Measurements from ENCODE around the gene CDKN2A.

CDKN2A gene
- 1.1 reads per million for total RNA-seq

DNA sequence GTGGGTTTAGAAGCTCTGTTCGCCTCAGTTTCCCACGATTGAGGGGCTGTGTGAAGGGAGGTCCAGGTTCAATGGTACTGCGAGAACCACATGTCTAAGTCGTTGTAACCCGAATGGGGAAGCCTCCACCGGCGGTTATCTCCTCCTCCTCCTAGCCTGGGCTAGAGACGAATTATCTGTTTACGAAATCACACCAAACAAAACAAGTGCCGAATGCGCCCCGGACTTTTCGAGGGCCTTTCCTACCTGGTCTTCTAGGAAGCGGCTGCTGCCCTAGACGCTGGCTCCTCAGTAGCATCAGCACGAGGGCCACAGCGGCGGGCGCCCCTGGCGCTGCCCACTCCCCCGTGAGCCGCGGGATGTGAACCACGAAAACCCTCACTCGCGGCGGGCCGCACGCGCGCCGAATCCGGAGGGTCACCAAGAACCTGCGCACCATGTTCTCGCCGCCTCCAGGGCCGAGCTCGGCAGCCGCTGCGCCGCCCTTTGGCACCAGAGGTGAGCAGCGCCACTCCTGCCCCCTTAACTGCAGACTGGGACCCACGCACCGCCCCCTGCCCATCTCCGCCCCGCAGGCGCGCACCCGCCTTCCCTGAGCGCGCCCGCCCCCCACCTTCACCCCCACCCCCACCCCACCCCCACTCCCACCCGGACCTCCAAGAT lies at the start of gene CDKN2A:
TSS of gene CDKN2A (minus strand) at position 500 of the 663 bp plus-strand sequence.
- peak; percentile 24 for DNase-seq

DNA sequence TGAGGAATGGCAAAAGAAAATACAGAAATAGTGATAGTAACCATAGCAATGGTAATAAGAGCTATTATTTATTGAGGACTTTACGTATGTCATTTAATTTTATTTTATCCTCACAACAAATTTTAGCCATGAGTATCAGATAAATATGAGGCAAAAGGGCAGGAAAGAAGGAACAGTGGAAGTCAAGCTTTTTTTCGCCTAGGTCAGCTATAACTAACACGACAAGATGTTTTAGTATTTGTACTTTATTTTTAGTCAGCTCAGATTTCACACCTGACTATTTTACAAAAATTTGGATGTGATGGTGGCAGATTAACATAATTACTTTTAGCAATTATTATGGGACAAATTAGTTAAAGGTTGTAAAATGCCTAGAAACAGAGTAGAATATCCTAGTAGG lies 49.7 kb upstream of the CDKN2A start:
- no peak for DNase-seq

GRCh38 chr9:22041775-22042174 lies 47.6 kb upstream of the CDKN2A start:
- DNase-seq = no peak

DNA sequence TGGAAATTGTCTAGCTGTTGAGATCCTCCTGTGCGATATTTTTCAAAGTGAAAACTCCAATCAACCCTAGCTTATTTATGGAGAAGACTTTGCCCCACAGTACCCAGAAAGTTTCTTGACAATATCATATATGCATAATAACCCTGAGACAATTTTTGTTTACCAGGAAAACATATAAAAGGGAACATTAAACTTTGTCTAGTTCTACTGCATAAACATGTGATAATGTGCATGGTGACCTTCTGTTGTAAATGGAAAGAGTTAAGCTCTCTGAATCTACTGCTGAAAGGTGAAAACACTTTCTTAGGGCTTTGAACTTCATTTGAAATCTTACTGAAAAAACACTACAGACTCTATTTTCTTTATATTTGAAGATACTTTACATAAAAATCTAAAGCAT lies 47.2 kb upstream of the CDKN2A start:
- DNase-seq = no peak

DNA sequence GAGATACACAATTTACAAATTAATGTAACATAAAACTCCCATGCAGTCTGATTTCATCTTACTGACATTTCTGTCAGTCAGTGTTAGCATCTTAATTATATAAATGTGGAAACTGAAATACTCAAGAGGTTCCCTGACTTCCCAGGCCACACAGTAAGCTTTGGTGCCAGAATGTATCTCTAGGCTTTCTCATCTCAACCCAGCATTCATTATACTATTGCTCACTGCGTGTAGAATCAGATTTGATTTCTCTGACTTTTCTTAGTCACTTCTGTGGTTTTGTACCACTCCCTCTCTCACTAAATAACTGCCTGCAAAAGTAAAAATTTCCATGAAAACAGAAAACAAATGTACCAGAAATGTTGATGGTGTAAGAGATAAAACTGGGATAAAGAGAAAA lies 46.6 kb upstream of the CDKN2A start:
- DNase-seq = no peak

- DNase-seq = no peak
Measured at GRCh38 chr9:22039258-22039657, 45.1 kb upstream of the CDKN2A start.

DNA sequence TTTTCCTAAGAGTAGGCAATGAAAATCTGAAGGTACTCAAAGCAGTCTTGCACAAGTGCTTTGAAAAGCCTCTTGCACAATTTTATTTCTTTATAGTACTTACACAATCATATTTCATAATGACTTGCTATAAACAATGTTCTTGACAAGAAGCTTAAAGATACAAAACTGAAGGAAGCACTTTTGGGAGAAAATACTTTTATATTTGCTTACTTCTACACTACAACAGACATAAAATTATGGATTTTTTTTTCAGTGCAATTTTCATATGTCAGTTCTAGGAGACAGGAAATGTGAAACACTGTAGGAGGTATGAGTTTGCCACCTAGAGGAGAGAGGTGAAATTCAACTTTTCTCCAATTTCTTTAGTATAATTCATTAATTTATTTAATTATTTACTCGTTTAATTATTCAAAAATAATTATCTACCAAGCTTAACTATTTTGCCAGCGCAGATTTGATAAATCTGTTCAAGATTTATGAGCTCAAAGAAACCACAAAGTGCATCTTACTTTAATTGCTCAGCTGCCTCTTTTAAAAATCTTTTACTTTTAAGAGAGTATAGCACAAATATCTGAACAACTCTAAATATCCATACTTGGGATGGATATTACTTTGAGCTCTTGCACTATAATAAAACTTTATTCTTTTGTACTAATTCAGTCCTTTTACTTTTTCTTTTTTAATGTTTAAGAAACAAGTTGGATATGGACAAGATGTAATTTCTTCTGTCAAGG lies 43.9 kb upstream of the CDKN2A start:
- no peak for DNase-seq

DNA sequence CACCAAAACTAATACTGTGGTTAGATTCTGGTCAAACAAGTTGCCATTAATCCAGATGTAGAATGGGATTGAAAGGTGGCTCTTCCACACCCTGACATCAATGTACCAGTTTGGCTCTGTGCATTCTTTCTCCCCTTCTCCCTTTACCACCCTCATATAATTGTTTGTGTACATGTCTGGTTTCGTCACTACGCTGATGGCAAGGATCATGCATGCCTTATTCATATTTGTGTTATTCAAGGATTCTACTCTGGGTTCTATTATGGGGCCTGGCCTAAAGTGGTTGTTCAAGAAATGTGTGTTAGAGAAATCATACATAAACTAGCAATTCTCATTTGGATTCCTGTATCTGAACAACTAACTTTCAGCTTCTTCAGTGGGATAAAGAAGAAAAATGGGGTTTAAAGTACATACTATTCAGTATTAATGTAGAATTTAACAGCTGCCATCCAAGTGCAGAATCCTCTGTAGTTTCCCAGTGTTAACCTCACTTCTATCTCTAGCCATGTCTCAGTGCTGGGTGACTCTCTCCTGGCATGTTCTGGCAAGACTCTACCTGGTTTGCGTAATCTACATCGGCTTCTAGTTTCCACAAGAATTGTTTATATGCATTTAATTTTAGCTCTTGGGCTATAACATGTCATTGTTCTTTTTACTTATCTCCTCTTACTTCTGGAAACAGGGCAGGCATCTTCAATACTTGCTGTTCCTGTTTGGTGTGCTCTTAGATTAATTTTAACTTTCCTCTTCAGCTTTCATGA lies 42.9 kb upstream of the CDKN2A start:
- no peak for DNase-seq

- DNase-seq = no peak
Measured at GRCh38 chr9:22035591-22036011, 41.4 kb upstream of the CDKN2A start.

DNA sequence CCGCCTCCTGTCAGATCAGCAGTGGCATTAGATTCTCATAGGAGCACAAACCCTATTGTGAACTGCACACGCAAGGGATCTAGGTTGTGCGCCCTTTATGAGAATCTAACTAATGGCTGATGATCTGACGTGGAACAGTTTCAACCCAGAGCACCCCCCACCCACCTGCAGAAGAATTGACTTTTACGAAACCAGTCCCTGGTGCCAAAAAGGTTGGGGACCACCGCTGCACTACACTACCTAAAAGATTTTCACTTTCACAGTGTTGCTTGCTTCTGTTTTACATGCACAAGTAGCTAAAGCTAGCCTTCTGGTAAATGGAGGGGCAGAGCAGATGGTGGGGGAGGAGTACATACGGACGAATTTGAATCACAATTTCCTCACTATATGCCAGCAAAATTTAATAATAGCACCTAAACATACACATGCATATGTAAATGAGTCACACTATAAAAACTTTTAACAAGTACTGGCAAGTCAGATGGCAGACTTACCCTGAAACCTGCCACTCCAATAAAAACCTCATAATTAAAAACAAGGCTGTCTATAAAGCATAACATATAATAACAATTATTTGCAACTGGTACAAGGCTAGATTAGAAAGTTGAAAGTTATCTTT lies 38.9 kb upstream of the CDKN2A start:
- no peak for DNase-seq

DNA sequence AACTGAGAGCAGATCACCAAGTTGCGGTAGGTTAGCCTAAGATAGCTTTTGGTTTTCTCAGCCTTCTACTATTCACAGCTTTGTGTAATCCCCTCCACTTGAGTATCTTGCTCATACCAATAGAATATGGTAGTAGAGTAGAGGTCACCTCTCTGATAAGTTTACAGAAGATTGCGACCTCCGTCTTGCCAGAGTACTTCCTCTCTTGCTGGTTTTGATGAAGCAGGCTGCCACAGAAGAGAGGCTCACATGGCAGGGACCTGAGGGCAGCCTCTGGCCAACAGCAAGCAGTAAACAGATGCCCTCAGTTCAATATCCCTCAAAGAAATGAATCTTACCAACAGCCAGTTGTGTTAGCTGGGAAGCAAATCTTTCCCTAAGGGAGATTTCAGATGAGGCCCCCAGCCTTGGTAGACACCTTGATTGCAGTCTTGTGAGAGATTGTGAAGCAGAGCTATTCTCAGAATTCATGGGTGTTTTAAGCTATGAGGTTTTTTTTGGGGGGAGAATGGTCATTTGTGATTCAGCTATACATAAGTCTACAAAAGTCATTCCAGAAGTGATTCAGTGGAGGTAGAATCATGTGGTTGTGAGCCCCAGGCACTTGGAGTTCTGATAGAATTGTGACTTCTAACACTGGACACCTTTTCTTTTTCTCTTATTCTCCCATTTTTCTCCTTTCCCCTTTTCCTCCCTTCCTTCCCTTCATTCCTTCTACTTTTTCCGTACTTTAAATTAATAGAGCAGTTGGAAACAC lies 37.6 kb upstream of the CDKN2A start:
- no peak for DNase-seq

DNA sequence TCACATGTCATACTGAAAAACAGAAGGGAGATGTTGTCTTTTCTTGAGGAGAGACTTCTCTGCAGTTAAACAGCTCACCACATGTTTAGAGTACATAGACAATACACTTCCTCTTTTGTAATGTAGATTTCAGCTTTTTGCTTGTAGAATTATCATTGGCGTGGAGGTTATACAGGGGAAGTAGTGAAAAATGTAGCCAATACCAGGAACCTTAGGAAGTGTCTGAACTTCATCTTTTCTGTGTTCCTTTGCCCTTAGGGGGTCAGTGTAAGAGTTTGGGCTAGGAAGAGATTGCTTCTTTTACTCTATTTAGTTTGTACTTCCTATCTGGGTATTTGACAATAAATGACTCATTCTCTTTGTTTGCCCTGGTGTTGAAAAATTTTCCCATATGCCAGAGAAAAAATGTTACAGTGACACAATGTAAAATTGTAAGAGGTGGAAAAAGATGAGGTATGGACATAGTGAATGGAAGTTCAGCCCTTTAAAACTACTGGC lies 36.0 kb upstream of the CDKN2A start:
- DNase-seq = no peak

DNA sequence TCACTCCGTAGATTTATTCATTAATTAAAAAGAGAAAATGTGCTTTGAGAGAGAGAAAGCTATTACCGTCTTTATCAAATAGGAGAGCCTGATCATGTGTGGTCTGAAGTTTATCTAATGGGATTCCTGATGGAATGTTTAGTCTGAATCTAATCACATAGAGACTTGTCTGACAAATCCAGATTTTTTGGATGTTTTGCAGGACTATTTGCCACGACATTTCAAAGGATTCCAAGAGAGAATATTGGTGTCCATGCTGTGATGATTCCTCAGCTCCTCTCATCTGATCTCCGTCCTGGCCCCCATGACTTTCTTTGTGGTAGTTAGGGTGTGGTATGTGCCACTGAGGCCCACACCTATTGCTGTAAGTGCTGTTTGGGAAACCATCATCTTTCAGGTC lies 35.0 kb upstream of the CDKN2A start:
- DNase-seq = no peak

DNA sequence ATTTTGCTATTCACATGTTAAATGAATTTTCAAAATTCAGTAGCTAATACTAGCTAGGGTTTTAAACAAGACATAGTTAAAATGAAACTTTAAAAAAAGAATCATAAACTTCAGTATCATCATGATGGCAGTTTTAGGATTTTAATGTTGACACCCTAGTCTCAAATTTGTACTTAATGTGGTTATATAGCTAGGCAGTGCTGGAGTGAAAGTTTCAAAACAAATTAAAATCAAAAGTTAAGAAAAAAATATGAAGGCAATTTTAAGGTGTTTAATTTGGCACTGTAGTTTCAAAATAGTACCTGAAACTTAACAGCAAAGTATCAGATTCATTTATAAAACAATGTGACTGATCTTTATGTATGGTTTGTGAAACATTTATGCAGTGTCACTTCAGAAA lies 34.2 kb upstream of the CDKN2A start:
- no peak for DNase-seq

- no peak for DNase-seq
Measured at GRCh38 chr9:22026696-22027095, 32.5 kb upstream of the CDKN2A start.

GRCh38 chr9:22022396-22022795 lies 28.2 kb upstream of the CDKN2A start:
- no peak for DNase-seq

- no peak for DNase-seq
Measured at GRCh38 chr9:22010866-22011625, 16.9 kb upstream of the CDKN2A start.

DNA sequence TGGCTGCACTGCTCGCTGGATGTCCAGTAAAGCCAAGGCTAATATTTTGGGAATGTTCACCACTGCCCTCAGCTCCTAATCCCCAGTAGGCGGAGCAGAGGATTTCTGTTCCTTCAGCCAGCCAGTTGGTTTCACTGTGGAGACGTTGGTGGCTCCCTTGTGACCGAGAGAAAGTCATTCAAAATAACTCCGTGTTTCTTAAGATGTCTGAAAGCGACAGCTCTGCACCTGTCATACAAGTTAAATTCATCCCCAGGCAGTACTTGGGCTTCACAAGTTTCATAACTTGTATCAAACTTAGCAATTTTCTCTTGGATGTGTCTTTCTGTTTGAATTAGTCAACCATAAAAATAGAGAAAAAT lies 15.3 kb upstream of the CDKN2A start:
- no peak for DNase-seq

GRCh38 chr9:22008717-22009505 lies 14.7 kb upstream of the CDKN2A start, which contains the start of gene CDKN2B:
Gene CDKN2B, minus strand, starts transcription at chr9:22009305. Its CDS starts 352 bp downstream, at chr9:22008953.
- DNase-seq = peak; percentile 48

DNA sequence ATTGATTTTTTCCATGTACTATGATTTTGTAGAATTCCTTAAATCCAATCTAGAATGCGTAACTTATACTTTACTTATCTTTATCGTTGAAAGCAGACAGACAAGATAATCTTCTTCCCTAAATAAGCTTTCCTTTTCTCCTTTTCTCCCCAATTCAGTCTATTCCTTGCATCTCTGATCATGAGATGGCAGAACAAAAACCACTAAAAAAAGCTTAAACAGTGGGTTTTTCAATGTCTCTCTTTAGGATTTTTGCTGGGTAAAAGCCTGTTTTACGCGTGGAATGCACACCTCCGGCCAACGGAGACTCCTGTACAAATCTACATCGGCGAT lies 14.2 kb upstream of the CDKN2A start:
- DNase-seq = no peak
